PC-9 (cell line): ENCODE measurements around the gene EMC10. TPM values are rescaled to one million over a fixed set of nuclear protein-coding genes. Genes with fewer than 3 reads are reported as not detected.

ENCODE experiments used
- BruUV-seq: library from RNA; stranded (reverse); fragments of 400-500 nt; replicated peaks from 2 replicates; lab custom pipeline; 2021; lab: Mats Ljungman, UMichigan
- CTCF ChIA-PET: fragments of 300-600 bp; sonication (Branson Sonifier 250); formaldehyde crosslinking; loops from one replicate; lab custom pipeline; 2022; ENCODE audit warnings: antibody characterized with exemption; lab: Charles Lee
- POLR2A ChIA-PET: fragments of 300-600 bp; sonication (Branson Sonifier 250); formaldehyde crosslinking; loops from one replicate; lab custom pipeline; 2022; ENCODE audit warnings: antibody characterized with exemption; ENCODE audit not compliant: unreplicated experiment; lab: Charles Lee
- DNase-seq, 2 experiments: peaks; one replicate each; pipeline versions ENCODE4 v3.0.0 to v3.0.0-alpha.2; 2015 to 2022; ENCODE audit warnings: mixed read lengths in 1 of 2
- H2AFZ ChIP-seq: fragments of 200-600 bp; sonication (generic); 2 replicates; pipeline ENCODE4 v1.8.1; 2017; ENCODE audit warnings: antibody characterized with exemption
- H3F3A ChIP-seq: fragments of 200-600 bp; sonication (generic); 2 replicates; pipeline ENCODE4 v1.8.1; 2017; ENCODE audit warnings: antibody characterized with exemption, mild to moderate bottlenecking, low read depth; ENCODE audit not compliant: insufficient read depth
- H3K27ac ChIP-seq: fragments of 200-600 bp; sonication (generic); 2 replicates; pipeline ENCODE4 v1.6.1; 2016; ENCODE audit warnings: mixed run types
- H3K27me3 ChIP-seq: fragments of 200-600 bp; sonication (generic); 2 replicates; pipeline ENCODE4 v1.6.1; 2016; ENCODE audit warnings: low read depth, mixed run types; ENCODE audit not compliant: insufficient read depth
- H3K36me3 ChIP-seq: fragments of 200-600 bp; sonication (generic); 2 replicates; pipeline ENCODE4 v1.6.1; 2016; ENCODE audit warnings: low read depth, mixed run types
- H3K4me1 ChIP-seq: fragments of 200-600 bp; sonication (generic); replicated peaks from 2 replicates; pipeline ENCODE4 v1.6.1; 2016; ENCODE audit warnings: mixed run types; ENCODE audit not compliant: insufficient read depth
- H3K4me2 ChIP-seq: fragments of 200-600 bp; sonication (generic); 2 replicates; pipeline ENCODE4 v1.6.1; 2017; ENCODE audit warnings: mixed run types
- H3K4me3 ChIP-seq: fragments of 200-600 bp; sonication (generic); 2 replicates; pipeline ENCODE4 v1.6.1; 2016; ENCODE audit warnings: mixed run types
- H3K79me2 ChIP-seq: fragments of 200-600 bp; sonication (generic); 2 replicates; pipeline ENCODE4 v1.6.1; 2017; ENCODE audit warnings: low read depth, mixed run types
- H3K9me2 ChIP-seq: fragments of 200-600 bp; sonication (generic); 2 replicates; pipeline ENCODE4 v1.8.1; 2017; ENCODE audit warnings: mild to moderate bottlenecking; ENCODE audit not compliant: insufficient read depth
- H3K9me3 ChIP-seq: fragments of 200-600 bp; sonication (generic); 2 replicates; pipeline ENCODE4 v1.8.1; 2016; ENCODE audit warnings: low read depth; ENCODE audit not compliant: insufficient read depth
- H4K20me1 ChIP-seq: fragments of 200-600 bp; sonication (generic); 2 replicates; pipeline ENCODE4 v1.8.1; 2017; ENCODE audit not compliant: insufficient read depth
- CTCF ChIP-seq: fragments of 200-600 bp; sonication (generic); conservative IDR thresholded peaks from 2 replicates; pipeline ENCODE4 v1.6.1; 2017; ENCODE audit warnings: mixed run types, antibody characterized with exemption, mild to moderate bottlenecking, moderate library complexity
- EZH2 ChIP-seq: fragments of 200-600 bp; sonication (generic); IDR thresholded peaks from 2 replicates; pipeline ENCODE4 v1.8.0; 2017; ENCODE audit warnings: antibody characterized with exemption, low read depth
- intact Hi-C: fragments of 100-400 bp; cut with micrococcal nuclease; formaldehyde crosslinking; loops from one replicate; pipeline ENCODE4 v1.10.0; 2022; ENCODE audit not compliant: unreplicated experiment
- total RNA-seq: library from RNA; stranded (reverse); gene quantifications from 2 replicates; pipeline ENCODE4 v1.2.3, GENCODE V29; 2021

The EMC10 gene
- total RNA-seq, 1 experiment from 2014 or later: 118 TPM

DNA sequence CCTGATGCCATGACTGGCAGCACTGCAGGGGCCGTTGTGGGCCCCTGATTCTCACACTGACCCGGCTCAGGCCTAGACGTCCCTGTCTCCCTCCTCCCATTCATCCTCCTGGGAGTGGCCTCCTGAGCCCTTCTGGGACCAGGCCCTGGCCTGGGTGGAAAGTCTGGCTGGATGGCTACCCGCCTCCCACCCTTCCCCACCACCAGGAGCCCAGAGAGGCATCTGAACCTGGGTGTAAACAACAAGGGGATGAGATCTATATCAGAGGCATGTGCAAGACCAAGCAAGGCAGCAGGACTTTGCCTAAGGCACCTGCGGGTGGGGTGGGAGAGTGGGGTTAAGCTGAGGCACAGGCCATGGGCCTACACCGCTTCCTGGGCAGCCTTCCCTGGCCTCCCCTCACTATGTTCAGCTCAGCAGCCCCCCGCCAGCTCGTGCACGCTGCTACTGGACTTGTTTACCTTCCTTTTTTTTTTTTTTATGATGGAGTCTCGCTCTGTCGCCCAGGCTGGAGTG, 59.4 kb downstream of the EMC10 start:
- ChIA-PET POLR2A (no interaction called here), CTCF (no interaction called here)
- intact Hi-C loops: loop anchor here (2.0 to 10.0 kb wide), 4 partner anchors 171 to 633 kb away; partner anchors contain the start of gene NAPSA
- no peaks in the 10 kb centered on the region for H3F3A ChIP-seq
- no peaks in the 10 kb centered on the region for H3K36me3 ChIP-seq
- H4K20me1 ChIP-seq: no peaks in the 10 kb centered on the region
- H3K4me3 ChIP-seq: no peak overlapping the region
- BruUV-seq: no TSS peak
- peaks cover 81% of the 10 kb centered on the region for H3K27me3 ChIP-seq
- H3K4me2 ChIP-seq: no peak overlapping the region
- H3K79me2 ChIP-seq: no peaks in the 10 kb centered on the region
- H3K9me2 ChIP-seq: no peaks in the 10 kb centered on the region
- DNase-seq: no peak
- no peak for TF ChIP-seq EZH2
- H3K9me3 ChIP-seq: peaks cover 3% of the 10 kb centered on the region; the same call in 1 of the 2 replicates
- H2AFZ ChIP-seq: no peak overlapping the region
- H3K4me1 ChIP-seq: no peaks in the 10 kb centered on the region
- no peak overlapping the region for H3K27ac ChIP-seq

- peaks cover 3% of the 10 kb centered on the region; the same call in 1 of the 2 replicates for H3K9me3 ChIP-seq
- no peaks in the 10 kb centered on the region for H3K4me1 ChIP-seq
- no peak overlapping the region for H2AFZ ChIP-seq
- no peaks in the 10 kb centered on the region for H3K36me3 ChIP-seq
- no peaks in the 10 kb centered on the region for H3F3A ChIP-seq
- peaks cover 76% of the 10 kb centered on the region for H3K27me3 ChIP-seq
- no peak overlapping the region for H3K4me2 ChIP-seq
- no peak for TF ChIP-seq CTCF
- TF ChIP-seq EZH2: no peak
- DNase-seq: no peak
- CTCF ChIA-PET: no interaction called here
- no TSS peak for BruUV-seq
- POLR2A ChIA-PET: no interaction called here
- no peak overlapping the region for H3K27ac ChIP-seq
- no peaks in the 10 kb centered on the region for H3K79me2 ChIP-seq
- no peaks in the 10 kb centered on the region for H4K20me1 ChIP-seq
- H3K4me3 ChIP-seq: no peak overlapping the region
- no peaks in the 10 kb centered on the region for H3K9me2 ChIP-seq
- intact Hi-C loops: loop anchor here (1.0 to 10.0 kb wide), 5 partner anchors 172 to 632 kb away; partner anchors contain the start of gene NAPSA
Measured at GRCh38 chr19:50536662-50537305, 60.5 kb downstream of the EMC10 start.

- ChIA-PET POLR2A (no interaction called here), CTCF (interaction anchor here (1.4 kb wide), 1 partner anchor 19 kb away, joined by 3 read pairs; no protein-coding TSS in a partner anchor)
- H3K79me2 ChIP-seq: no peaks in the 10 kb centered on the region
- H4K20me1 ChIP-seq: no peaks in the 10 kb centered on the region
- H3K27ac ChIP-seq: no peak overlapping the region
- BruUV-seq: no TSS peak
- H3K9me2 ChIP-seq: no peaks in the 10 kb centered on the region
- no peak overlapping the region for H2AFZ ChIP-seq
- no peak for DNase-seq
- intact Hi-C loops: loop anchor here (1.0 to 10.0 kb wide), 5 partner anchors 172 to 632 kb away; partner anchors contain the start of gene NAPSA
- peaks cover 72% of the 10 kb centered on the region for H3K27me3 ChIP-seq
- TF ChIP-seq EZH2 (no peak), CTCF (no peak)
- no peaks in the 10 kb centered on the region for H3K4me1 ChIP-seq
- no peak overlapping the region for H3K4me3 ChIP-seq
- no peaks in the 10 kb centered on the region for H3K36me3 ChIP-seq
- no peaks in the 10 kb centered on the region for H3F3A ChIP-seq
- peaks cover 3% of the 10 kb centered on the region; the same call in 1 of the 2 replicates for H3K9me3 ChIP-seq
- no peak overlapping the region for H3K4me2 ChIP-seq
Measured at GRCh38 chr19:50537306-50537685, 61.0 kb downstream of the EMC10 start.
